Activated T-helper 1 cell treated with Interleukin-2 at 50 U/mL for 16 hours (primary cell): ENCODE results near the gene ITGB7.

Source experiments
- DNase-seq: peaks from one replicate; pipeline ENCODE4 v3.0.0-alpha.2; 2020; ENCODE audit warnings: low read depth

ITGB7 gene

DNA sequence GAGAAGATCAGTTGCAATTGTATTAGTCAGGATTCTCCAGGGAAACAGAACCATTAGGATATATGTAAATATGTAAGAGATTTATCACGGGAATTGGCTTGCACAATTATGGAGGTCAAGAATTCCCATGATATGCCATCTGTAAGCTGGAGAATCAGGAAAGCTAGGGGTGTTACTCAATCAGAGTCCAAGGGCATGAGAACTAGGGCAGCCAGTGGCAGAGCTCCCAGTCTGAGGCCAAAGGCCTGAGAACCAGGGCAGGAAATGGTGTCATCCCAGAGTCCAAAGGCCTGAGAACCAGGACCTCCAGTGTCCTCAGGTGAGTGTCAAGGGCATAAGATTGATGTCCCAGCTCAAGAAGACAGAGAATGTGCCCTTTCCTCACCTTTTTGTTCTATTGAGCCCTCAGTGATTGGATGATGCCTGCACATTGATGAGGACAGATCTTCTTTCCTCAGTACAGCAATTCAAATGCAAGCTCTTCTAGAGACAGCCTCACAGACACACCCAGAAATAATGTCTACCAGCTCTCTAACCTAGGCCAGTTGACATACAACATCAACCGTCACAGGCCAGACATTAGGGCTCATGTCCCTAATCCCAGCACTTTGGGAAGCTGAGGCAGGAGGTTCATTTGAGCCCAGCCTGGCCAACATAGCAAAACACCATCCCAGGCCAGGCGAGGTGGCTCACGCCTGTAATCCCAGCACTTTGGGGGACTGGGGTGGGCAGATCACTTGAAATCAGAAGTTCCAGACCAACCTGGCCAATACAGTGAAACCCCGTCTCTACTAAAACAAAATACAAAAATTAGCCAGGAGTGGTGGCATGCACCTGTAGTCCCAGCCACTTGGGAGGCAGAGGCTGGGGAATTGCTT, 61.4 kb downstream of the ITGB7 start:
- DNase-seq: no peak

- DNase-seq: no peak
Measured at GRCh38 chr12:53143355-53143754, 63.7 kb downstream of the ITGB7 start.
